Stimulated activated memory B cell treated with anti-CD40 and anti-IgM and Interleukin-4, amounts not matched to agents 10 μg/mL and 1 μg/mL and 100 μg/mL, for 72 hours (primary cell): ENCODE data around the gene AGAP2.
A peak's percentile ranks its signal among the peaks of the same experiment; 100 is the strongest.
"Not testable (repeated sequence)": the region's sequence is repeated elsewhere in the genome, so short reads cannot be mapped to it uniquely, and the experiment has no call there.

ENCODE experiments used
- ATAC-seq: fragments of 150-1000 bp; cut with Tn5 transposase; 2 replicates; pipeline ENCODE4 v1.10.0; 2021
- H3K27ac Mint-ChIP-seq: one replicate; pipeline ENCODE4 v1.8.0; 2022; ENCODE audit warnings: mild to moderate bottlenecking, mixed read lengths
- H3K27me3 Mint-ChIP-seq: one replicate; pipeline ENCODE4 v1.8.0; 2022; ENCODE audit warnings: mixed read lengths
- H3K36me3 Mint-ChIP-seq: one replicate; pipeline ENCODE4 v1.8.0; 2022; ENCODE audit warnings: mixed read lengths
- H3K4me1 Mint-ChIP-seq: one replicate; pipeline ENCODE4 v1.8.0; 2022; ENCODE audit warnings: mixed read lengths
- H3K4me3 Mint-ChIP-seq: one replicate; pipeline ENCODE4 v1.8.0; 2022; ENCODE audit warnings: mild to moderate bottlenecking, moderate library complexity, mixed read lengths
- H3K9me3 Mint-ChIP-seq: one replicate; pipeline ENCODE4 v1.8.0; 2022; ENCODE audit warnings: mixed read lengths

AGAP2 gene

GRCh38 chr12:57693659-57694458 lies 44.7 kb downstream of the AGAP2 start, which contains the start of gene OS9:
Gene OS9, plus strand, starts transcription at chr12:57694132. Its CDS starts 30 bp downstream, at chr12:57694162.
- ATAC-seq, result peak; percentile 99
- Mint-ChIP-seq H3K36me3 (peaks cover 33% of the 10 kb centered on the region), H3K27me3 (peaks cover 4% of the 10 kb centered on the region), H3K27ac (no peak within 1 kb of the TSS), H3K9me3 (peaks cover 3% of the 10 kb centered on the region), H3K4me3 (no peak within 1 kb of the TSS), H3K4me1 (peaks cover 8% of the 10 kb centered on the region)

GRCh38 chr12:57693317-57693658 lies 45.3 kb downstream of the AGAP2 start:
- no peak for ATAC-seq
- Mint-ChIP-seq H3K4me3 (no peak overlapping the region), H3K36me3 (peaks cover 28% of the 10 kb centered on the region), H3K4me1 (peaks cover 2% of the 10 kb centered on the region), H3K27ac (no peak overlapping the region), H3K9me3 (peaks cover 3% of the 10 kb centered on the region), H3K27me3 (peaks cover 10% of the 10 kb centered on the region)

DNA sequence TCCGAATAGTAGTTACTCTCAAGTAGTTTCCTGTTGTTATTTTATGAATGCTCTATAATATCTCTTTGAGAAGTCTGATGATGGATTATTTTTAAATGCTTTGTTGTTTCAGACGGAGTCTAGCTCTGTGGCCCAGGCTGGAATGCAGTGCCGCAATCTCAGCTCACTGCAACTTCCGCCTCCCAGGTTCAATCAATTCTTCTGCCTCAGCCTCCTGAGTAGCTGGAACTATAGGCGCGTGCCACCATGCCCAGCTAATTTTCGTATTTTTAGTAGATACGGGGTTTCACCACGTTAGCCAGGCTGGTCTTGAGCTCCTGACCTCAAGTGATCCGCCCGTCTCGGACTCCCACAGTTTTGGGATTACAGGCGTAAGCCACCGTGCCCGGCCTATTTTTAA lies 46.0 kb downstream of the AGAP2 start:
- no peak overlapping the region for H3K4me3 Mint-ChIP-seq
- H3K36me3 Mint-ChIP-seq, result peaks cover 20% of the 10 kb centered on the region
- no peaks in the 10 kb centered on the region for H3K4me1 Mint-ChIP-seq
- ATAC-seq, result no peak
- peaks cover 3% of the 10 kb centered on the region for H3K9me3 Mint-ChIP-seq
- peaks cover 16% of the 10 kb centered on the region for H3K27me3 Mint-ChIP-seq
- no peak overlapping the region for H3K27ac Mint-ChIP-seq

- no peak for ATAC-seq
- H3K27me3 Mint-ChIP-seq, result peaks cover 39% of the 10 kb centered on the region
- no peaks in the 10 kb centered on the region for H3K4me1 Mint-ChIP-seq
- H3K36me3 Mint-ChIP-seq, result no peaks in the 10 kb centered on the region
- H3K4me3 Mint-ChIP-seq, result no peak overlapping the region
- H3K27ac Mint-ChIP-seq, result no peak overlapping the region
- H3K9me3 Mint-ChIP-seq, result peaks cover 3% of the 10 kb centered on the region
These were observed 49.6 kb downstream of the AGAP2 start for GRCh38 chr12:57688931-57689330.

DNA sequence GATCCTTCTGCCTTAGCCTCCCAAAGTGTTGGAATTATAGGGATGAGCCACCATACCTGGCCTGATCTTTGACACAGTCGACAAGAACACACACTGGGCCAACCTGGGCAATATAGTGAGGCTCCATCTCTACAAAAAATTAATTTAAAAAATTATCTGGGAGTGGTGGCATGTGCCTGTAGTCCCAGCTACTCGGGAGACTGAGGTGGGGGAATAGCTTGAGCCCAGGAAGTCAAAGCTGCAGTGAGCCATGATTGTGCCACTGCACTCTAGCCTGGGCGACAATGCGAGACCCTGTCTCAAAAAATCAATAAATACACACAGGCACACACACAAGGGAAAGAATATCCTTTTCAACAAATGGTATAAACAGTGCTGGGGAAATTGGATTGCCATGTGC lies 50.7 kb downstream of the AGAP2 start:
- Mint-ChIP-seq H3K27ac (no peak overlapping the region), H3K4me3 (no peak overlapping the region), H3K9me3 (peaks cover 3% of the 10 kb centered on the region), H3K27me3 (peaks cover 39% of the 10 kb centered on the region), H3K36me3 (no peaks in the 10 kb centered on the region), H3K4me1 (no peaks in the 10 kb centered on the region)
- ATAC-seq, result no peak

DNA sequence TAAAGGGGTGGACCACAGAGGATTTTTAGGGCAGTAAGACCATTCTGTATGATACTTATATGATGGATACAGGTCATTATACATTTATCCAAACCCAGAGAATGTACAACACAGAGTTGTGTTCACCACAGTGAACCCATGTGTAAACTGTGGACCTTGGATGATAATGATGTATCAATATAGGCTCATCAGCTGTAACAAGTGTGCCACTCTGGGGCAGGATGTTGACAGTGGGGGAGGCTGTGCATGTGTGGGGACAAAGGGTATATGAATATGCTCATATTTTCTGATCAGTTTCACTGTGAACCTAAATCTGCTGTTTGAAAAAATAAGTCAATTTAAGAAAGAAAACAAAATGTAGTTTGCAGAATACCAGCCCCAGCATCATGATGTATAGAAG lies 58.8 kb downstream of the AGAP2 start:
- ATAC-seq, result no peak
- no peaks in the 10 kb centered on the region for H3K36me3 Mint-ChIP-seq
- H3K9me3 Mint-ChIP-seq, result peaks cover 5% of the 10 kb centered on the region
- no peak overlapping the region for H3K4me3 Mint-ChIP-seq
- H3K27ac Mint-ChIP-seq, result no peak overlapping the region
- H3K4me1 Mint-ChIP-seq, result no peaks in the 10 kb centered on the region
- H3K27me3 Mint-ChIP-seq, result no peaks in the 10 kb centered on the region

DNA sequence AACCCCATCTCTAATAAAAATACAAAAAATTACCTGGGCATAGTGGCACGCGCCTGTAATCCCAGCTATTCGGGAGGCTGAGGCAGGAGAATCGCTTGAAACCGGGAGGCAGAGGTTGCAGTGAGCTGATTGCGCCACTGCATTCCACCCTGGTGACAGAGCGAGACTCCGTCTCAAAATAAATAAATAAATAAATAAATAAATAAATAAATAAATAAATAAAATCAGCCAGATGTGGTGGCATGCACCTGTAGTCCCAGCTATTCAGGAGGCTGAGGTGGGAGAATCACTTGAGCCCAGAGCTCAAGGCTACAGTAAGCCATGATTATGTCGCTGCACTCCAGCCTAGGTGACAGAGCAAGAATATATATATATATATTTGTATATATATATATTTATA lies 60.6 kb downstream of the AGAP2 start:
- not testable (repeated sequence) for H3K27me3 Mint-ChIP-seq, H3K4me1 Mint-ChIP-seq, H3K4me3 Mint-ChIP-seq, H3K36me3 Mint-ChIP-seq, ATAC-seq, H3K27ac Mint-ChIP-seq, H3K9me3 Mint-ChIP-seq

DNA sequence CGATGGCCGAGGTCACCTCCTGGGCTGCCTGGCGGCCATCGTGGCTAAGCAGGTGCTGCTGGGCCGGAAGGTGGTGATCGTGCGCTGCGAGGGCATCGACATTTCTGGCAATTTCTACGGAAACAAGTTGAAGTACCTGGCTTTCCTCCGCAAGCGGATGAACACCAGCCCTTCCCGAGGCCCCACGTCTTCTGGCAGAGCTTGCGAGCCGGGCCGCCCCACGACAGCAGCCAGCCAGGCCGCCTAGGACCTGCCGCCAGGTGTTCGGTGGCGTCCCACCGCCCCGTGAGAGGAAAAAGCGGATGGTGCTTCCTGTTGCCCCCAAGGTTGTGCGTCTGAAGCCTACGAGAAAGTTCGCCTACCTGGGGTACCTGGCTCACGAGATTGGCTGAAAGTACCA lies 63.9 kb downstream of the AGAP2 start:
- Mint-ChIP-seq H3K4me3 (no peak overlapping the region), H3K27ac (no peak overlapping the region), H3K4me1 (no peaks in the 10 kb centered on the region), H3K9me3 (no peaks in the 10 kb centered on the region), H3K36me3 (no peaks in the 10 kb centered on the region), H3K27me3 (no peaks in the 10 kb centered on the region)
- no peak for ATAC-seq
